Measurements from ENCODE around the gene TM4SF20.

GRCh38 chr2:227388537-227389011 is 9.5 kb upstream of the TM4SF20 start:
- TF ChIP-seq, protein P1, sequence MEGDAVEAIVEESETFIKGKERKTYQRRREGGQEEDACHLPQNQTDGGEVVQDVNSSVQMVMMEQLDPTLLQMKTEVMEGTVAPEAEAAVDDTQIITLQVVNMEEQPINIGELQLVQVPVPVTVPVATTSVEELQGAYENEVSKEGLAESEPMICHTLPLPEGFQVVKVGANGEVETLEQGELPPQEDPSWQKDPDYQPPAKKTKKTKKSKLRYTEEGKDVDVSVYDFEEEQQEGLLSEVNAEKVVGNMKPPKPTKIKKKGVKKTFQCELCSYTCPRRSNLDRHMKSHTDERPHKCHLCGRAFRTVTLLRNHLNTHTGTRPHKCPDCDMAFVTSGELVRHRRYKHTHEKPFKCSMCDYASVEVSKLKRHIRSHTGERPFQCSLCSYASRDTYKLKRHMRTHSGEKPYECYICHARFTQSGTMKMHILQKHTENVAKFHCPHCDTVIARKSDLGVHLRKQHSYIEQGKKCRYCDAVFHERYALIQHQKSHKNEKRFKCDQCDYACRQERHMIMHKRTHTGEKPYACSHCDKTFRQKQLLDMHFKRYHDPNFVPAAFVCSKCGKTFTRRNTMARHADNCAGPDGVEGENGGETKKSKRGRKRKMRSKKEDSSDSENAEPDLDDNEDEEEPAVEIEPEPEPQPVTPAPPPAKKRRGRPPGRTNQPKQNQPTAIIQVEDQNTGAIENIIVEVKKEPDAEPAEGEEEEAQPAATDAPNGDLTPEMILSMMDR (conservative IDR thresholded peaks at IDR 0.05; ENCODE audit: low read length), result no peak
- TF ChIP-seq EZH2phosphoT487 (IDR thresholded peaks at IDR 0.05; ENCODE audit: borderline replicate concordance), result no peak

Measured in Loucy (cell line).